Measurements from ENCODE around the gene AEBP1.

- no peak for TF ChIP-seq EZH2phosphoT487 (IDR thresholded peaks at IDR 0.05; ENCODE audit: low read depth)
- no peak for TF ChIP-seq CTCF (IDR thresholded peaks at IDR 0.05; ENCODE audit: low read depth, low read length)
Measured at GRCh38 chr7:44148961-44149536, 44.9 kb downstream of the AEBP1 start.

All from OCI-LY3 (cell line).